Stimulated activated CD4-positive, alpha-beta T cell treated with anti-CD3 and anti-CD28 coated beads, Interleukin-12 subunit alpha, Interleukin-12 subunit beta, amount 100 ng/mL, for 4 hours (primary cell): ENCODE data around the gene KIF16B.

Source experiments
- DNase-seq: peaks from one replicate; pipeline ENCODE4 v3.0.0-alpha.2; 2020

Gene KIF16B

GRCh38 chr20:16337707-16338106 lies 235.5 kb downstream of the KIF16B start:
- DNase-seq = no peak

DNA sequence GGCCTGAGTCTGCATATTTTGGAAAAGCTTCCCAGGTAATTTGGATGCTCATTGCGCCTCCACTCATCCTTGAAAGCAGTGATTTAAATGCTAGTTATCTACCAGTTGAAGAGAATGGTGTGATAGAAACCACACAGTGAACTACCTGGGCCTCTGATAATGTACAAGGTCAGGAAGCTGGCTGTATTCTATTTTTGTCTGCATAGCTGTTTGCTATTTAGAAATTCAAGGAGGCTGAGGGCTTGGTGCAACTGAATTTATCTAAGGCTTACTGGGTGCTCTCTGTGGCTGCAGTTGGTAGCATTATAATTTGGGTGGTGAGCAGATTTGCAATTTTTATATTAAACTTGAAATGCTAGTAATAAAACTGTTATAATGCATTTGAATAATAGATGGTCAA lies 245.6 kb downstream of the KIF16B start:
- DNase-seq = no peak

DNA sequence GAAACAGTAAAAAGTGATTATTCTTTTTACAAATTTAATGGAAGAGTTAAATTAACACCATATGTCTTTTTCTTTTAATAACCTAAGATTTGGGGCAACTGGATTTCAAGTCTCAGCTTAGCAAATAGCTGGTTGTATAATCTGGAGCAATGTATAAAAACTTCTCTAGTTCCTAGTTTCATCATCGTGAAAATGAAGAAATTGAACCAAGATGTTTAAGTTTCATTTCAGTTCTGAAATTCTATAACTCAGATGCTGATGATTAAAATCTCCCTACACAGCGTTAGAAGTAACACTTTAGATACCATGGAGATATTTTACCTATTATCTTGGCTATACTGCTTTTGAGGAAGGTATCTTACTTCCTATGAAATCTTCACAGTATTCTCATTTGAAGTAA lies 252.0 kb downstream of the KIF16B start:
- DNase-seq = no peak

DNA sequence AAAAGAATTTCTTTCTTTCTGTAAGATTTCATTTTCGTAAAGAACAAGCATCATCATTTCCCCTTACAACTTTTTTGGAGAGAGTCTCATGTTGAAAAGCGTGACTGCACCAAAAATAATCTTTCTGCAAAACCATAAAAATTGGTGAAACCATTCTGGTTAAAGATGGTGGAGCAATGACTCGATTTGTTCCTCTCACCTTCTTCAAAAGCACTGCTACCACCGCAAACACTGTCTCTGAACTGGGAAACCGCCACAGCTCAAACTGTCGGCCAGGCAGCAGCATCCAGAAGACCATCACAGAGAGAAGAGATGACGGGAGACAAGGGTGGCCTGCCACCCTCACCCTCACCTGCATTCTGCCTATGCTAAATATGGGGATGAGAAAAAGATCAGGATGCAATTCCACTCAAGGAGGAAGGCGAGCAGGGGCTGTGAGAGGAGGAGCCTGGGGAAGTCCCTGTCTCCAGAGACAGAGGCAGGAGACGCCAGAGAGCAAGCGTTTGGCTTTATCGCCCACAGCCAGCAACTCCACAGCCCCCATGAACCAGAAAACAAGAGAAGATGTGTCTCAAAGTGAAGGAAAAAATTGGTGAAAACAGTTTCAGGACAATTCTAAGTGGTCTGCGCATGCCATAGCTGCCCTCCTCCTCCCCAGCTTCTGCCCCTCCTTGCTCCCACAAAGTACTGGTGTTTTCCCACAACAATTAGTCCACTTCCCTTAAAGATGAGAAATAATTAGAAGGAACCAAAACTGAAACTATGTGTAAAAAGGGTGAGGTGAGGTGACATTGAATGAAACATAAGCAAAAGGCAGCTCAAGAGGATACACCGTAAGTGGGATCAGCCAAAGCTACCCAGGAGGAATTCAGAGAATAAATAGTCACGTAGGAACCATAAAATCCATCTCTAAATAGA lies 255.5 kb downstream of the KIF16B start:
- DNase-seq = no peak

GRCh38 chr20:16316513-16316912 lies 256.7 kb downstream of the KIF16B start:
- no peak for DNase-seq

DNA sequence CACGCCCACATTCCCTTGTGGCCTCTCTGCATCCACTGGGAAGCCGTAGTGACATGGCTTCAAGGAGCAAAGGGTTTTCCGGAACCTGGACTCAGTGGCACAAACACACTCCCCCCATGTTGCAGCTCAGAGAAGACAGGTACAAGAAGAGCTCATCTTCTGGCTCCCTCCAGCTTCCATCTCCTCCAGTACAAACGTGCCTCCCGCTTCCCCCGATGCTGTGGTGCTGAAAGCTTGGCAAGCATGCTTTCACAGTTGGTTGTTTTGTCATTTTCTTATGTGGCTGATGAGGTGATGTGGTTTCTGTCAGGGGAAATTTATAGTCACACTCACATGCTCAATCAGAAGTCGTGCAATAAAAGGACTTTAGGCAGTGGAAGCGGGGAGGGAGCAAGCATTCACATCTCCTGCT lies 258.5 kb downstream of the KIF16B start:
- no peak for DNase-seq

- no peak for DNase-seq
Observed at GRCh38 chr20:16314320-16314719, 258.9 kb downstream of the KIF16B start.

DNA sequence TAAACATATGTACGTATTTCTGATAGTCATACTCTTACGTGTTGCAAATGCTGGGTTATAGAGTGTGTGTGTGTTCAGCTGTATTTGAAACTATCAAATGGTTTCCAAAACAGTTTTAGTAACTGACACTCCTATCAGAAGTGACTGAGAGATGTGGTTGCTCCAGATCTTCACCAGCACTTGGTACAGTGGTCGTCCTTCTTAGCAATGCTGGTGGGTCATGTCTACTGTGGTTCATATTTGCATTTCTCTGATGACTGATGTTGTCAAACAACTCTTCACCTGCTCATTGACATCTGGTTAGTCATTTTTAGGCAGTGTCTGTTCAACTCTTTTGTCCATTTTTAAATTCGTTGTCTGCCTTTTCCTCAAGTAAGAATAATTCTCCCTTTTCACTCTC lies 259.3 kb downstream of the KIF16B start:
- no peak for DNase-seq

DNA sequence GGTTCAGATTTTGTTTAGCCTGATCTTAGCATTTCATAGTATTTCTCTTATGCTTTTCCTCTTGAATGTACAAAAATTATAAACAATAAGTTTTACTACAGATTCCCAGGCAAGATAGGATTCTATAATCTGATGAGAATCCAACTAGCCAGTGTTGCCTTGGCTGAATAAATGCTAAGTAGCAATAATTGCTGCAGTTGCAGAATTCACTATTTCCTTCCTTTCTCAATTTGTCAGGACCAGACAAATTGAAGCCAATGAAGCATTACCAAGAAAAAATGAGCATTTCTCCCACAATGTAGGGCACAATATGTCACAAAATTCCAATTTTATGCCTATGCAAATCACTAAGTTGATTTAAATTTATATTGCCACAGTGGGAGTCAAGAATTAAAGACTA lies 260.2 kb downstream of the KIF16B start:
- no peak for DNase-seq

DNA sequence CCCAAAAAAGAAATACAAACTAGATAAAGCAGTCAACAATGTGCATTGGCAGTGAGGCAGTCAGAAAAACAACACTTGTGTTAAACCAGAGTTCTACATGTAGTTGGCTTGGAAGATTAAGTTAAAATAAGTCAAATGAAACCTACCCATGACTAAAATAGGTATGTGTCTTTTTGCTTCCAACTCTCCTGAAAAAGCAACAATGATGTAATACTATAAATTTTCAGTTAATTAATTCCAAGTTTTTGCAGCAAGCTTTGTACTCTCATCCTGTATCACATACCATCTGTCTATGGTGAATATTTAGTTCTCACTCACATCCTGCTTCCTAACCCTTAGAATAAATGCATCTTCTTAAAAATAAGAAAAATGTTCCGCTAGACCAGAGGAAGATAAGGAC lies 261.5 kb downstream of the KIF16B start:
- no peak for DNase-seq

- DNase-seq = no peak
Observed at GRCh38 chr20:16308754-16309153, 264.5 kb downstream of the KIF16B start.

GRCh38 chr20:16302818-16303217 lies 270.4 kb downstream of the KIF16B start:
- no peak for DNase-seq

GRCh38 chr20:16301986-16302385 lies 271.3 kb downstream of the KIF16B start:
- no peak for DNase-seq

- DNase-seq = no peak
Observed at GRCh38 chr20:16299897-16300296, 273.4 kb downstream of the KIF16B start.

GRCh38 chr20:16296931-16297330 lies 276.3 kb downstream of the KIF16B start:
- DNase-seq = no peak

DNA sequence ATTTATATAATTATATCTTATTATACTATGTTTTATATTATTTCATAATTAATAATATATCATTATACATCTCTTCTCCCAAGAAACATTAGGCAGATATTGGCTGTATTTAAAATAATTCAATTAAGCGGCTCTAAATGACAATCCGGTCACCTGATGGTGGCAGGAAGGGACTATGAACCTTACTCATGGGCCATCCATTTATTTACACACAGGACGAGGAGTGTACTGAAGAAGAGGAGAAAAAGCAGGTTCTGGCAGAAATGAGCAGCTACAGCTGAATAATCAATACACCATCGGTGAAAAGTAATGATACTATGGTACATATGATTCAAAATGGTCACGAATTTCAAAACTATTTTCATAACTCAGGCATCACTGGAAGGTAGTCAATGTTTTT lies 277.7 kb downstream of the KIF16B start:
- DNase-seq = no peak

- DNase-seq = no peak
Observed at GRCh38 chr20:16293590-16293989, 279.7 kb downstream of the KIF16B start.

DNA sequence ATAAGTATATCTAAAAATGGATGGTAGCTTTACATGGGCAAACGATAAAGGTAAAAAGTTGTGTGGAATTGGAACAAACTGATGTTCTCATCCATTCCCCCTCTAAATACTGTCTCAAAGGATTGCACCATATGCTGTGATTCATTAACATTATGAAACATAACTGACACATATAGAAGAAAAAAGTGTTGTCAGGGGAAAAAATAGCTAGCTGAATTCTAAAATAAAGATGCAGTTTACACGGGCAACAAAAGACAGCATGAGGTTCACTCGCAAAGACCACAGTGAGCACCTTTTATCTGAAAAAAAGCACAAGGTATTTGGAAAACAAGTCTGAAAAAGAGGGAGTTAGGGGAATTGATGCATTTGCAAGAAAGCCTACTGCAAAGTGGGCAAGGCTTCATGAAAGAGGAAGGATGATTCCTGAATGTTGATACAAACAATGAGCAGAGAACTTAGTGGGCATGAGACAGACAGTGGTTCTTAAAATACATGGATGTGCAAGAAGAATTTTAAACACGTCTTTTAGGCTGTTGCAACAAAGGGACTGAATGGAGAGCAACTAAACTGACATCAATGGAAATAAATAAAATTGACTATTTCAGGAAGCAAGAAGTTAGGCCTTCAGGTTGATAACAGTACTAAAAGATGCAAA lies 280.9 kb downstream of the KIF16B start:
- DNase-seq = no peak

DNA sequence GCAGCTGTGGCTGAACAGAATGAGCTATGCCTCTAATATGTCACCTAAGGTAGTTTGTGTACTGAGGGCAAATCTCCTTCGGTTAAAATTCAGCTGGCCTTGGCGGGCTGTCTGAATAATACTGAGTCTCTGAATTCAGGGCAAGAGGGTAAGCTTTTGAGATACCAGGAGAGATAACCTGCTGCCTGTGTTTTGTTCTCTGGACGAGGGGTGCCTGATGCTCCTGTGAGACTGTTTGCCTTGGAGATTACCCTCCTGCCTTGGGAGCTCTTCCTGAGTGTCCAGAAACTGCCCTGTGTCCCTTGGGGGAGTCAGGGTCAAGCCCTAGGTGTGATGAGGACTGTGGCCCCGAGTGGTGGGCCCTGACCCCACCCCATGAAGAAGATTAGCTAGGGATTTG lies 282.9 kb downstream of the KIF16B start:
- no peak for DNase-seq

GRCh38 chr20:16287776-16288175 lies 285.5 kb downstream of the KIF16B start:
- no peak for DNase-seq

- no peak for DNase-seq
Observed at GRCh38 chr20:16286601-16287000, 286.6 kb downstream of the KIF16B start.

DNA sequence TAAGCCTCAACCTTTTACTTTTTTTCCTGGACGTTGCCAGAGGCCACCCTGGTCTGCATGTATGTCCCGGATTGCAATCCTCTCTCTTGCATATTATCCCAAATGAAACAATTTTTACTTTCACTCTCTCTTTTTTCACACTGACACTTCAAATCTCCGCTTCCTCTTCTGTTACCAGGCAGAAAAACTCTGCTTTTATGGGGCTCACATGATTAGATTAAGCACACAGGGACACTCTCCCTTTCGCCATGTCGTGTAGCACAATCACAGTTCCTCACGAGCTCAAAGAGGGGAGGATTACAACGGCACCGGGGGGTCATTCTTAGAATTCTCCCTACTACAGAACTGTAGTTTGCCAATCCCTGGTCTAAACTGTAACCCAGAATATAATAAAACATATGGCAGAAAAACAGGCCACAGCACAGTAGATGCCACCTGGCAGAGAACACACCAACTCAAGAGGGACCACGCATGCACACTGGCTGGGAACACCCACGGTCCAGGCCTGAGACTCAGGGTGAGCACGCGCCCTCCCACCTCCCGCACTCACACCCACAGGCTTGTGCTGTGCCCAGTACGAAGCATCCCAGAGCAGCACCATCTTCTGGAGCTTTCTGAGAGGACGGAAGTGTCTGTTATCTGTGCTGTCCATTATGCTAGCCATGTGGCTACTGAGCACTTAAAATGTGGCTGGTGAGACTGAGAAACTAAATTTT lies 288.7 kb downstream of the KIF16B start:
- no peak for DNase-seq

GRCh38 chr20:16283978-16284377 lies 289.3 kb downstream of the KIF16B start:
- no peak for DNase-seq

DNA sequence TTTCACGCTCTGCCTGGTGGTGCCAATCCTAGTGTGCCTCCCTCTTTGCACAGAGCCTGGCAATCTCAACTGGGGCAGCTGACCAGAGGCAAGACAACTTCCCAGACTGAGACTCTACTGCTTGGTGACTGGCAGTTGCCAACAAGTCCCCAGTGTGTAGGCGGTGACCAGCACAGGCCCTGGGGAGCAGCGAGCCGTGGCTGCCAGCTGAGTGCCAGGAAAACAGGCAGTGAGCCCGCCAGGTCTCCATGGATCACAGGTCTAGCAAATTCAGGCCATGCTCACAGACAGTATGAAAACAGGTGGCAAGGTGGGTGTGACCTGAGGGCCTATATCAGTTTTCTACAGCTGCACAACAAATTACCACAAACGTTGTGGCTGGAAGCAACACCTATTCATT lies 289.9 kb downstream of the KIF16B start:
- no peak for DNase-seq
